ENCODE results near the gene KCND1.

KCND1 gene

GRCh38 chrX:48974574-48974973 is 2.9 kb upstream of the KCND1 start:
- no peak for DNase-seq

DNA sequence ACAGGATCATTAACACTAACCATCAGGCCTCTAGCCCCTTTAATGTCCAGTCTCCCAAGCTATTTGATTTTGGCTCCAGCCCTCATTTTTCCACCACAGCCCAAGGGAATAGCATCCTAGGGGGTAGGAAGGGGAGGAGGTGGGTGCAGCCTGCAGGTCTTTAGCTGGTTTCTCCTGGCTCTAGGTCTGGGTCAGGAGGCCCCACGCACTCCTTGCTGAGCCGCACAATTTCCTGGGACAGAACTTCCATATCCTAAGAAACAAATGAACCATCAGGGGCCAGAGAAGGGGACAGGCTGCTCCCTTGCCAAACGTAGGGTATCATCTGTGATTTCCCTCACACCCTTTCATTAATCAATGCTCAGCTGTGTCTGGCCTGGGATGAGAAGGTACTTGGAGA is 2.4 kb upstream of the KCND1 start:
- no peak for DNase-seq

DNA sequence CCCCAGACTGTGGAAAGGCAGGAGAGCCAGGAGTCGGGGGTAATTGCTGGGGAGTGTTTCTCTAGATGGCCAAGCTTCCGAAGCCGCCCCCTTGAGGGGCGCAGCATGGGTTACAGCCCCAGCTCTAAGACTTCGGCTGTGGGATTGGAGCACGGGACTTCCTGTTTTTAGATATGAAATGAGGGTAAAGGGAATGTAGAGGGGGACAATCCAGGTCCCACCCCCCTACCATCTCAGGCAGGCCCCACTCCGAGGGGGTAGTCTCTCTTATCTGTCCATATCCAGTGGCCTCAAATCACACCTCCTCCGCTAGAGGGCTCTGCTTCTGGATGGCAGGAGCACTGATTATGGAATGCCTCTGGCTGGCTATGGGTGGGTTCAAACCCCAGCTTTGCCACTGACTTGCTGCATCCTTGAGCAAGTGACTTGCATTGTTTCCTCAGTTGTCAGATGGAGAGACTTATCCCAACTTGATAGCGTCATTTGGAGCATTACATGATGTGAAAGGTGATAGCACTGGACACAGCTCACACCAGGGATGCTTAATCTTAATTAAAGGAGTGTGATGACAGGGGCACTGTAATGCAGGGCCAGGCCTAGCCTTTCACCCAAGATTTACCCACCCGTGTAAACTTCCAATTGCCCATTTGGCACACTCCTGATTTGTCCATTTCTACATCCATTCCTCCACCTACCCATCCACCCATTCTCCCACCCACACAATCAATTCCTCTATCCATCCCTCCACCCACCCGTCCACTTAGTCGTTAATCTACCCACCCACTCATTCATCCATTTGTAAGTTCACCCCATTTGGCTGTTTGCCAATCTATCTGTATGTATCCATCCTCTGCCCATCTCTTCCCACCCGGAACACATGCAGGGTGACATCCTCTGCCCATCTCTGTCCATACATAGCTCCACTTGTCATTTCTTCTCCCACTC is 848 bp upstream of the KCND1 start:
- peak in 2 of 5 experiments; percentile 9 to 31 for DNase-seq

DNA sequence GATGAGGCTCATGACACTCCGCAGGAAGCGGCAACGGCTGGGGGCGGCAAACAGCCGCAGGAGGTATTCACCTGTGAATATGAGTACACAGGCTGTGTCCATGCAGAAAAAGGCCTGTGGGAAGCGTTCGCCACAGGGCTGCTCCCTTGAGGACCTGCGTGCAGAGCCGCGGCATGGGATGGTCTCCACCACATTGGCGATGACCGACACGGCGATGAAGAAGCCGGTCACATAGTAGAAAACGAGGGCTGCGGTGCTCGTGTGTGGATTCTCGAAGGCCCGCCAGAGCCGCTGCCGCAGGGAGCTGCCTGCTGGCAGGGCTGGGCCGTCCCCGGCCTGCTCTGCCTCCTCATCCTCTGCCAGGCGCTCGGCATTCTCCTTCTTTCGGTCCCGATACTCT is 2.2 kb downstream of the KCND1 start:
- DNase-seq: no peak

GRCh38 chrX:48968377-48968776 is 3.3 kb downstream of the KCND1 start:
- no peak for DNase-seq

GRCh38 chrX:48966796-48967579 is 4.7 kb downstream of the KCND1 start:
- DNase-seq: no peak

DNA sequence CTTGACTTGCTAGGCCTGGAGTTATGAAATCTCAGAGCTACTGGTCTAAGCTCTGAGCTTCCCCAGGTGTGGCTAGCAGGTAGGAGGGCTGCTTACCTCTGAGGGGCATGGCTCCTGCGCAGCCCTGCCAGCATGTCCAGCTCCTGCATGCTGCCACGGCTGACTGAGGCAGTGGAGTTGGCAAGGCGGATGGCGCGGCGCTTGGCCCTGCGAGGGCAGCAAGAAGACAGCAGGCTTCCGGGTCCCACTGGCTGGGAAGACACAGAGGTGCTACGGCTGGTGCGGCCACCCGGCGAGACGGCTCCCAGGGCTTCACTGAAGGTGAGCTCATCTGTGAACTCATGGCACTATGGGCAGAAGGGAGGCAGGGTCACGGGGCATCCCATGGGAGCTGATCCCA is 5.7 kb downstream of the KCND1 start:
- DNase-seq: no peak

DNA sequence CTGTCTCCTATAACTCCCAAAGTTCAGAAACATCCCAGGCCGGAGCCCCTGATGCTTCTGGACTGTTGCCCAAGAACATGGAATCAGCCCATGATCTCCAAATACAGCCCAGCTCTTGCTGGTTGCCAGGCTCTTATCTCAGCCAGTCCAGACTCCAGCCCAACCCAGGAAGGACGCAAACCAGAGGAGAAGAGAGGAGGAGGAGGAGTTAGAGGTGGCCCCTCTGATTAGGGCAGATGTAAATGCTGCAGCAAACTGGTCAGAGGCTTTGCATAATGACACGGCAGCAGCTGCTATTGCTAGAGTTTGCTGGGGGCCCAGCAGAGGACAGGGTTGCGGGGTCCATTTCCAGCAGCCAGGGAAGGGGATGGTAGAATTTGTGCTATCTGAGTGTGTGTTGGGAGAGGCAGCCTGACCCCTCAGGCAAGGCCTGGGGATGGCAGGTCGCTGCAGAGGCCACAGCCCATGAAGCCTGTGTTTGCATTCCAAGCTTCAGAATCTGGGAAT is 10.0 kb downstream of the KCND1 start:
- no peak for DNase-seq

DNA sequence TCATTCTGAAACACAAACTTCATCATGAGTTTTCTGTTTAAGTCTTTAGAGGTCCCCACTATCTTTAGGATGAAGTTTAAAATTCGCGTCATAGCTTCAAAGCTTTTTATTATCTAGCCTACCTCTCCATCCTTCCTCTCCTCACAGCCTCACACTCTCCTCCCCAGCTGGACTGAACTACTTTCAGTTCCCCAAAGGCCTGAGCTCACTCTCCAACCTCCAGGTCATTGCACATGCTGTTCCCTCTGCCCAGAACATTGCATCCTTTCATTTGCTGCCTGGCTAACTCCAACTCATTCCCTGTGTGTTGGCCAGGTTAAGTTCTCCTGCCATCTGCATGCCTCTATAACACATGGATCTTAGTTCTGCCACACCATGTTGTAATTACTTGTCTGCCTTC is 11.4 kb downstream of the KCND1 start:
- DNase-seq: no peak

DNA sequence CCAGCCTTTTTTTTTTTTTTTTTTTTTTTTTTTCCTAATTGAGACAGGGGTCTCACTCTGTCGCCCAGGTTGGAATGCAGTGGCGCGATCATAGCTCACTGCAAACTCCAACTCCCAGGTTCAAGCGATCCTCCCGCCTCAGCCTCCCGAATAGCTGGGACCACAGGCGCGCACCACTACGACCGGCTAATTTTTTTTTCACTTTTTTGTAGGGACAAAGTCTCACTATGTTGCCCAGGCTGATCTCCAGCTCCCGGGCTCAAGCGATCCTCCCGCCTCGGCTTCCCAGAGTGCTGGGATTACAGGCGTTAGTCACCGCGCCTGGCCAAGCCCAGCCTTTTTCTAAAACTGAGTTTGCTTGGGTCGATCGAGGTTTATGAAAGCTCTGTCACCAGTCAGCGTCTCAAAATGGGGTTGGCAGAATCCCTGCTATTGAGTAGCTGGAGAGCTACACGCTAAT is 13.0 kb downstream of the KCND1 start:
- peak in 1 of 5 experiments; percentile 46 for DNase-seq

DNA sequence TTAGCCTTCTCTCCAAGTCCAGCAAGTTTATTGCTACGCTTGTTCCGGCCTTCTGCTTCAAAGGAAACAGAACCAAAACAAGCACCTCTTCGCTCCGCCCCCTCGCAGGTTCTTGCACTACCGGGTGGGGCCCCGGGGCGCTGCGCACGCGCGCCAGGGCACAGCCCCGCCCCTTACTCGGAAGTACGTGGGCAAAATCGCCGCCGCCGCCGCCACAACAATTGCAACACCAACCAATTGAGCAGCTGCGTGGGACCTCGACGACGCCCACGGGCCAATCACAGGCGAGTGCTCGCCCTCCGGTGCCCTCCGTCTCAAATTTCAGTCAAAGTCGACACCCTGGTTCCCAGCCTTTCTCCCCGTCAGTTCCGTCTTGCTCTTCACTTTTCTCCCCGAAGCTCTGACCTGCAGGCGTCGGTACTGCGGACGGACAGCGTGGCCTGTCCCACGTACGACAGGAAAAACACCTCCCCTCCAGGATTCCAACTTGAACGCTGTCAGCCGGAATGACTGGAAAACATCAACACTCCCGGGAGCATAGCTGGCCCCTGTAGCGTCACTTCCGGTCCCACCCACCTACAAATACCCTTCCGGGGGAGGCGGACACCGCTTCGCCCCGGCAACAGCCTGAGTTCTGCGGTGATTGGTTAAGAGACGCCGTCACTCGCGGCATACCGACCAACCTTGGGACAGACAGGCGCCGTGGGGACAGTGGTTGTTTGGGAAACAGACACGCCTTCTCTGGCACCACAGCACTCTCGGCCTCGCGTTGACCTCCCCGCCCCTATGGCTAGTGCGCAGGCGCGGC is 13.6 kb downstream of the KCND1 start:
- DNase-seq: peak; percentile 81 to 98 (median 92)

DNA sequence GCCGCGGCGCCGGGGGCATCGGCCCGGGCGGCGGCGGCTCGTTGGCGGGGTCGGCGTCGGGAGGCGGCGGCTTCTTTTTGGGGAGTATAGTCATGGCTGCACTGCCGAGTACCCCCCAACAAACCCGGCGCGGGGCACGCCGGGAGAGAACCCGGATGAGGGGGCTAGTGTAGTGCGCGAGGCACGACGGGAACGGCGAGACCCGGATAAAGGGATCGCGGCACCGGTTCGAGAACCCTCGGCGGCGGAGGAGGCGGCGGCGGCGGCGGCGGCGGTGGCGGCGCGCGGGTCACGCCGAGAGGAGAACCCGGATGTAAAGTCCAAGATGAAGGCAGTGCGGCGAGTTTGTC is 14.2 kb downstream of the KCND1 start, which contains the start of gene OTUD5:
Gene OTUD5, minus strand, starts transcription at position 131 of the 350 bp plus-strand sequence. Its CDS starts 37 bp downstream, at position 94.
- peak; percentile 52 to 86 (median 72) for DNase-seq

DNA sequence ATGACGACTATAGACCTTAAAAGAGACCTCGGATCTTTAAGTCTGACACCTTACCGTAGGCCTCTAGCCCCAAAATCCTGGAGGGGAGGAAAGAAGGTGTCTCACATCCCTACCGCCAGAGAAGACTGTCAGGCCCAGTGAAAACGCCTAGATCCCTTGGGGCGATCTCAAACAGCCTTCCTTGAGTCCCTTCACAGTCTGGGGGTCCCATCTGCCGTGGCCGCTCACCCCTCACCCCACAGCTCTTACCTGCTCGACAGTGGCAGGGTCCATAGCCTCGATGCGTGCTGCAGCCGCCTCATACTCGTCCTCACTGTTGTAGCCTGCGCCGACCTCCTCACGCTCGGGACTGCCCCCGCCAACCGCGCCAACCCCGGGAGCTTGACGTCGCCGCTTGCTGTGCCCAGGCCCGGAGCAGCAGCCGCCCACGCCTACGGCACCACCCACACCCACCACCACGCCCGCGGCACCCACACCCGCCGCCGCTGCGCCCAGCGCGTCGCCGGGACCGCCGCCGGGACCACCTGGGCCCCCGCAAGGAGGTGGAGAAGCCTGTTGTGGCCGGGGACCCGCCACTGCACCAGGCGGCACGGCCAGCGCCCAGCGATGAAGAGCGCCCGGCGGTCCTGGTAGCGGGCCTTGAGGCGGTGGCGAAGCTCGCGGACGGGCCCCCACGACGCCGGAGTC is 14.8 kb downstream of the KCND1 start:
- DNase-seq: peak in 4 of 5 experiments; percentile 33 to 69 (median 62)

GRCh38 chrX:48948589-48948988 is 23.1 kb downstream of the KCND1 start:
- DNase-seq: no peak

GRCh38 chrX:48945517-48946348 is 25.9 kb downstream of the KCND1 start:
- DNase-seq: peak in 4 of 5 experiments; percentile 20 to 54 (median 45)

GRCh38 chrX:48942895-48943294 is 28.7 kb downstream of the KCND1 start:
- DNase-seq: peak in 1 of 5 experiments; percentile 28

DNA sequence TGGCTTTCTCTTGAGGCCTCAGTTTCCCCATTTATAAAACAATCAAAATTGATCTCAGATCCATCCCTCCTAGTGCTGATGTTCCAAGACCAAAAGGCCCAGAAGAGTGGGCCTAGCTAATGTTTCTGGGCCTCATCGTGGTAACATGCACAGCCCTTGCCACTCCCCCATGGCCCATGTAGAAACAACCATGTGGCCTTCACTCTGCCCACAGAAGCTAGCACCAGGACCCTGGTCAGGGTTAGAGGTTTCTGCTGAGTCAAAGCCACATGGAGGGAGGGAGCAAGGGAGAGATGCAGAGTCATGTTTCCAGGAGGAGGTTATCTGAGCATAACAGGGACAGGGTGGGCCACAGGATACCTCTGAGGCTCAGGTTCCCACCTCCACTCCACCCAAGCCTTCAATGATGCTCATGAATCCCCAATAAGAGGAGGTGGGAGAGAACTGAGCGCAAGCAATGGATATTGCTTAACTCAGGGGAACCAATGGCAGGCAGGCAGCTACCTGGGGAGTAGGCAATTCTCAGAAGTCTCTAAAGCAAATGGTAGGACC is 31.2 kb downstream of the KCND1 start:
- DNase-seq: peak in 1 of 5 experiments; percentile 49

DNA sequence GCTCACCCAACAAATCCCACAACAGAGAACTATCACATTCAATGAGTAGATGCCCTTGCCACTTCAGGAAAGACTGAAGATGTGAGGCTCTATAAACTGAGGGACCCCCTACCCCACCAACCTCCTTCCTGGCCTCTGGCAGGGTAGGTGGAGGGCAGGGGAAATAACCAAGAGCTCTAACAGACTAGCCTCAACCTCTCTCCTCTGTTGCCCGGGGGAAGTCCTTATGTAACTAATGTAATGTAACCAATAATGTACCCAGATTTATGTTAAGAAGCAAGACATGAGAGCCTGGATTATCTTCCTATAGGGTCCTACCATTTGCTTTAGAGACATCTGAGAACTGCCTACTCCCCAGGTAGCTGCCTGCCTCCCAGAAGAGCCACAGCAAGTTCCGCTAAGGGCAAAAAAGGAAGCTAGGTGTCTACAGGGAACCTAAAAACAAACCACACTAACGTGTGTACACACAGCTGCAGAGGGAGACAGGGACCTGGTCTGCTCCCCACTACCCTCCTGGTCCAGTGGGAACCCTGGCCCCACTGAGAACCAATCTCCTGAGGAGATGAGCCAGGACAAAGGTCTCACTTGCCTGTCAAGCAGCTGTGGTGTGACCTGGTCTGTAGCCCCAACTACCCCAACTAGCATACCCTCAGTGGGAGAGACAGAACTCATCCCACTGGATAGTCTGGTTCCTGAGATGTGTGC is 32.0 kb downstream of the KCND1 start:
- peak in 2 of 5 experiments; percentile 9 to 64 for DNase-seq

DNA sequence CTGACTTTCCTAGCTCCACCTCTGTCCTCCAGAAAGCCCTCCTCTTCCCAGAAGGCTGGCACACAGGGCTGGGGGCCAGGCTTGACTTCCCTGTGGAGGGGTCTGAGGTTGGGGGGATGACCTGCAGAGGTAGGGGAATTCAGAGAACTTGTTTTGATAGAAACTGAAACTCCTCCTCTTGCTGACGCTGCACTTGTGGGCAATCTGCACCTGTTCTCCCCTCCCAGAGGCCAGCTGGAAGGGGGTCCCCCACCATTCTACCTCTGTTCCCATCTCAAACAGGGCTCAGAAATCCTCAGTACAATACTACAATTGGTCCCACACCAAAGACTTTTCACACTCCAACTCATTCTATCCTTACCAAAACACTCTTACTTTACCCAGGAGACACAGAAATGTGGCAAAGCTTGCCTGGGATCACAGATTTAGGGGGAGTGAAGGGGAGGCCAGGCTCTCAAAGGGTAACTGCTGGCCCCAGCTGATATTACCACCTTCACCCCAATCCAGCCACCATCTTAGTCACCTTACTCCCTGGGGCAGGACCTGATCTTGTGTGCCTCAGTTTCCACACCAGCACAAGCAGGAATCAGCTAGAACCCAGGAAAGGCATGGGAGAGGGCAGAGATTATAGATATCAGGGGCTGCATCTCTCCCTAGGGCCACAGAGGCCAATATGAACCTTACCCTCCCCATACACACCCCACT is 32.8 kb downstream of the KCND1 start:
- peak; percentile 16 to 90 (median 64) for DNase-seq

Data from T-helper 2 cell (primary cell).